Midbrain (tissue), 1 donor: ENCODE measurements around the gene TRAPPC14.
A peak's percentile ranks its signal among the peaks of the same experiment; 100 is the strongest.

Experiments
- DNase-seq: peaks from one replicate; lab custom pipeline; 2025; lab: John Stamatoyannopoulos, UW

The TRAPPC14 gene

DNA sequence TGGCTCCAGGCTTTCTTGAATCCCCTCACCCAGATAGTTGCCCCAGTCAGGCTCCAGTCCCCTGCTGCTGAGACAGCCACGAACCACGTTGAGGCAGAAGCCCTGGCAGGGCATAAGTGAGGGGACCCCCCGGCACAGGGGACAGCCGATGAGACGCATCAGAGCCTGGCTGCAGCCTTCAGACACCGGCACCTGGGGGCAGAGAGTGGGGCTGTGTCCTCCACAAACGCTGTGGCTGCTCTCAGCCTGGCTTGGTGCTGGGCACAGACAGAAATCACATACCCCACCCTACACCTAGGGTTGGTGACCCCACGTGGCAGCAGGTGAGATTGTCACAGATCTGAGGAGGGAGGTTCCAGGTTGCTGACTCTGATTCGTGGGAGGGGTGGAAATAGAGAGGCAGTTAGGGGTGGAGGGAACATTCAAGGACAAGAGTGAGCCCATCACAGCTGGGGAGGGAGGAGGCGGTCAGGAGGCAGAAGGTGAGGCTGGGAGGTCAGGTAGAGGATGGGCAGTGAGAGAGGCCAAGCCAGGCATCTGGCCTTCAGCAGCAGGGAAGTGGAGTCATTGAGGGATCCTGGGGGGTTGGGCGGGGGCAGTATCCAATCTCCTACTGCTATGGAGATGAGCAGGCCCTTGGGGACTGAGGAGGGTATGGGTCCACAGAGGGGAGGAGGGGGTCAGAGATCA lies 15.4 kb upstream of the TRAPPC14 start:
- DNase-seq: no peak

DNA sequence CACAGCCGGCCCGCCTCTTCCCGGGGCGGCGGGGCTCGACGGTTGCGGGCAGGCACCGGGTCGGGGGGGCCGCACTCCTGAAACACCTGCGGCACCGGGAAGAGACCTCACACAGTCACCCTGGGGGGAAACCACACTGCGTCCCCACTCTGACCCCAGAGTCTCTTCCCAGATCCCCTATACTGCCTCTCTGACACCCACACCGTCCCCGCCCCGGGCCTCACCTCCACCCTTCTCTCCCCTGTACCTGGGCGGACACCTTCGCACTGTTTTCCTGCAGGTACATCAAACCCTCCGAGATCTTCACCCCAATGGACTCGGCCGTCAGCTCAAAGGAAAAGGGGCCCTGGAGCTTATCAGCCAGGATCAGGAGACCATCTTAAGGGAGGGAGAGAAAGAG lies 13.3 kb upstream of the TRAPPC14 start:
- DNase-seq: no peak

- DNase-seq: no peak
Observed at GRCh38 chr7:100171087-100171681, 12.7 kb upstream of the TRAPPC14 start.

DNA sequence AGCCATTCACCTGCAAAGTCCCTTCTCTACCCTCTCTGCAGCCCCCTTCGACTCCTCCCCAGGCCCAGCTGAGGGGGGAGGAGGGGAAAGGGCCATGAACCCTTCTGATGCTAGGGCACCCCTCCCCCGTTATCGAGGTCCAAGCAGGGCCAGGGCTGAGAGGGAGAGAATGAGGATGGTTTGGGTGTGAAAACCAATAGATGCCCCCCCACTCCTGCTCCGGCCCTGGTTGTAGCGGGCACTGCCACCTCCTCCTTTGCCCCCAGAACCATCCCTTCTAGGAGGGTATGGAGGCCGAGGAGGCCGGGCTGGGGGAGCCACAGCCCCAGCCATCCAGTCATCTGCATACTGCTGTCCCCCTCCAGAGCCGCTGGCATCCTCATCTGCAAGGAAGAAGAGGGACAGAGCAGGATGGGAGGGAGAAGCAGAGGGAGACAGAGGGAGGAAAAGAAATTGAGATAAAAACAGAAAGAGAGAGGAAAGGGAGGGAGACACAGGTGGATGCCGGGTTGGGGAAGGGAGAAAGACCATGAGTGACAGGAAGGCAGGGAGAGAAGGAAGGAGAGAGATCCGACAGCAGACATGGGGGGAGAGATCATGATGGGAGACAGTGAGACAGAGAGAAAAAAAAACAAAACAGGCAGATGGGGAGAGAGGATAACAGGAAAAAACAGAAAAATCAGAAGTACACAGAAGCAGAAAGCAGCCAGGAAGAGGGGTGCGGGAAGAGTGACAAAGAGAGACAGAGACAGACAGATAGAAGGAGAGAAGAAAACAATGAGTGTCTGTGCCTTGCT lies 11.8 kb upstream of the TRAPPC14 start:
- no peak for DNase-seq

DNA sequence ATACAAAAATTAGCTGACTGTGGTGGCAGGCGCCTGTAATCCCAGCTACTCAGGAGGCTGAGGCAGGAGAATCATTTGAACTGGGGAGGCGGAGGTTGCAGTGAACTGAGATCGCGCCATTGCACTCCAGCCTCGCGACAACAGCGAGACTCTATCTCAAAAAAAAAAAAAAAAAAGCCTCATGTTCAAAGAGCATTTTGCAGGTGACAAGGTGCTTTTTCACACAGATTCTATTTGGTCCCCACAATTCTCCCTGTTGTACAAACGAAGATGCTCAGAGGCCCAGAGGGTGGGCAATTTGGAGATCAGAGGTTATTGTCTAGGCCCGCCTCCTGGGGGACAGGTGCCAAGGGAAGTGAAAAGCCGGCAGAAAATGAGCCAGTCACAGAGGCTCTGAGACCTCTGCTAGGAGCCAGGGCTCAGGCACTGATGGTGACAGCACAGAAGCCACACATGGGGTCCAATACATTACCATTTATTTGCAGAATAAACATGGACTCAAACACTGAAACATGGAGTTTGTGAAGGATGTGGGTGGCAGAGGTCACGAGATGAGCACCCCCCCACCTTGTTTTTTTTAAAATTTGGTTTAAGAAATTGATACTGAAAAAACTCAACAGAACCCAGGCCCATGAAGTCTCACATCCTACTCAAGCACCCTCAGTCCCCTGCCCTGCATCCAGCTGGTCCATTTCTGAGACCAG lies 10.8 kb upstream of the TRAPPC14 start:
- no peak for DNase-seq

GRCh38 chr7:100167912-100168323 lies 9.4 kb upstream of the TRAPPC14 start:
- DNase-seq: no peak

GRCh38 chr7:100166970-100167911 lies 8.7 kb upstream of the TRAPPC14 start:
- peak; percentile 16 for DNase-seq

- no peak for DNase-seq
Observed at GRCh38 chr7:100166317-100166940, 7.9 kb upstream of the TRAPPC14 start.

DNA sequence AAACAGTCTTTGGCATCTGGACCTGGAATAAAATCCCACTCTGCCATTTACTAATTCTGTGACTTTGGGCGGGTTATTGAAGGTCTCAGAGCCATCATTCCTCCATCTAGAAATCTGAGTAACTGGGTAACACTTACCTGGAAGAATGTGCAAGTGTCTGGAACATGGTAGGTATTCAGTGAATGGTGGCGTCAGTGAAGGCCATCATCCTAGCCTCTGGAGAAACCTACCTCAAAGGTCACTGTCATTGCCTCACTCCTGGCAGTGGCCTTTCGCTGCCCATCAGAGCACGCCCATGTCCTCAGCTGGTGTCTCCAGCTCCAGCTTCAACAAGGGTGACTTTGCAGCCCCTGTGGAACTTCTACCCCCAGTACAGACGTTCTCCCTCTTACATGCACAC lies 5.3 kb upstream of the TRAPPC14 start:
- DNase-seq: no peak

GRCh38 chr7:100163006-100163531 lies 4.5 kb upstream of the TRAPPC14 start:
- DNase-seq: no peak

- DNase-seq: no peak
Observed at GRCh38 chr7:100160067-100160466, 1.5 kb upstream of the TRAPPC14 start.

DNA sequence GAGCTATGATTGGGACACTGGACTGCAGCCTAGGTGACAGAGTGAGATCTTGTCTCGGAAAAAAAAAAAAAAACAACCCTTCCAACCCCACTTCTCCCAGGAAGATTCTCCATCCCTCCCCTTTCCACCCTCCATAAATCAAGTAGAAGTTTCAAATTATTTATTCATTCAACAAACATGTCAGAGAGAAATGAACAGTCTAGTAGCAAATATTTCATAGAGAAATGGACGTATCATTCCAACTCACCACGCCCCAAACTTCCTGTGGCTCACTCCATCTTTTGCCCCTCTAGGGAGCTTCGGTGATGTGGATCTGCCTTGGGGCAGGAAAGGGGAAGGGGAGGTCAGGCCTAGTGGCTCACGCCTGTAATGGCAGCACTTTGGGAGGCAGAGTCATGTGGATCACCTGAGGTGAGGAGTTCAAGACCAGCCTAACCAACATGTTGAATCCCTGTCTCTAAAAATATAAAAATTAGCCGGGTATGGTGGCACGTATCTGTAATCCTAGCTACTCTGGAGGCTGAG lies 638 bp upstream of the TRAPPC14 start:
- no peak for DNase-seq

DNA sequence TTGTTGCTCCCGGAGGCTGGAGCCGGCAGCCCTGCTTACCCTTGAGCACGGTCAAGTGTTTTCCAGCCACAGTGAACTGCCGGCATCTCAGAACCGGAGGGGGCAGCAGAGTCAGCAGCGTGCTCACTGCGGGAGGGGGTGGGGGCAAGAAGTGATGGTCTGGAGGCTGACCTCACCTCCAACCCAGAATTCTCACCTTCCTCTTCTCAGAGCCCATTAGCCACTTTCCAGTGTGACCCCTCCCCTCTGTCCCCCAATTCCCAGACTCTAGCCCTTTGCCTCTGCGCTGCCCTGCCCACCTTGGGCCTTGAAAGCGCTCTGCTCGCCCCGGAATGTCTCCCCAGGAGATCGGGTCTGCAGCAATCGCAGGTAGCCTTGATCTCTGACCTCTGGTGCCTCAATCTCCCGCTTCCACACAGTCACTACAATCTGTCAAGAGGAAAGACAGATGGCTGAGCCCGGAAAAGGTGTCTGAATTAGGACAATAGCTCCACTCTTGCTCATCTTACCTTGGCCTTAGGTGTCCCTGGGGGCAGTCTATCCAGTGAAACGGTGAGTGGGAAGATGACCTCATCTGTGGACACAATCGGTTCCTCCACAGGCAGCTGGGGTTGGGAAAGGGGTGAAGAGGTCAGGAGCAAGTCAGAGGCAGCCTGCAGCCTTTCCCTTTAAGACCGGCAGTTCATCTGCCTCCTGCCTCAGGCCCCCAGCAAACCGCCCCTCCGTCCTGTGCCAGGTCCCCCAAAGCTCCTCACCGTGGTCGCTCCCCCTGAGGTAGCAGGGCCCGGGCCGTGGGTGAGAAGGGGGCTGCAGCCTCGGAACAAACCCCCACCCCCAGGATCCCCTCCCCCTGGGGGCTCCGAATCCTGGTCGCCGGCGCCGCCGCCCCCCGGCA lies 942 bp downstream of the TRAPPC14 start:
- DNase-seq: no peak

DNA sequence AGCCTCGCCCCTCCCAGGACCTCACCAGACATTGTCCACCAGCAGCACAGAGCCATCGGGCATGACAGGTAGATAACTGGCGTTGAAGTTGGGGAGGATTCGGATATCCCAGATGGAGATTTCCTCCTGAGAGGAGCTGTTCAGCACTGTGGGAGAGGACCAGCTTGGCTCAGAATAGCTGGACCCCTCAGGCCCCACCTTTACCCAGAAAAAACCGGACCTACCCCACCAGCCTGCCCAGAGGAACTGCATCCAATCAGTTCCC lies 1.5 kb downstream of the TRAPPC14 start:
- DNase-seq: no peak

- DNase-seq: no peak
Observed at GRCh38 chr7:100156331-100157068, 2.0 kb downstream of the TRAPPC14 start.

DNA sequence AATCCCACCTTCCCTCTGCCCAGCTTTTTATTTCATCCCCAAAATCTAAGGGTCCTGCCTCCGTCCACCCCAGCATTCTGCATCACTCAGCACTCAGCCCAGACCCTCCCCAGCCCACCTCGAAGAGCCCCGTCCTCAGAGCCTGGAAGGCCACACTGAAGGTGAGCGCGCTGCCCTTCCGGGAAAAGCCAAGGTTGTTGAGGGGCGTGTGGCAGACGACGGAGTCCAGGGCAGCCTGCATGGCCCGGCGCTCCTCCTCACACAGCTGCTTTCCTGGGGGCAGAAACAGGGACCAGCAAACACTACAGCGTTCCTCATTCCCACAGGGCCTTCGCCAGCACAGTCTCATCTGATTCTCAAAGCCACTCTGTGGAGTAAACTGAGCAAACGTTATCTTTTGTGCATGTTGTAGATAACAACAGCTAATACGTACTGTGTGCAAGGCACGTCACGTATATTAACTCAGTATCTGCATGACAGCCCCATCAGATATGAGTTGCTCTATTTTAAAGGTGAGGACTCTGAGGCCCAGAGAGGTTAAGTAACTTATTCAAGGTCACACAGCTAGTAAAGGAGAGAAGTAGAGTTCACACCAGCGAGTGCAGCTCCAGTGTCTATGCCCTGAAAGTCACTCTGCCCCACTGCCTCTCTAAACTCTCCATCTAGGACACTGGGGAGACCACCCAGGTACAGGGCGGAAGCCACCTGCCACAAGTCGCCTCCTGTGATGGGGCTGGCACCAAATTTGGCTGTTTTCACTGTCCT lies 2.8 kb downstream of the TRAPPC14 start:
- DNase-seq: no peak

- DNase-seq: no peak
Observed at GRCh38 chr7:100154651-100155491, 3.7 kb downstream of the TRAPPC14 start.
